ENCODE measurements around the gene DBT. TPM values are rescaled to one million over a fixed set of nuclear protein-coding genes. Genes with fewer than 3 reads are reported as not detected.

Gene DBT
- total RNA-seq, 2 experiments from 2014 or later, result 3.3 to 11.4 TPM

DNA sequence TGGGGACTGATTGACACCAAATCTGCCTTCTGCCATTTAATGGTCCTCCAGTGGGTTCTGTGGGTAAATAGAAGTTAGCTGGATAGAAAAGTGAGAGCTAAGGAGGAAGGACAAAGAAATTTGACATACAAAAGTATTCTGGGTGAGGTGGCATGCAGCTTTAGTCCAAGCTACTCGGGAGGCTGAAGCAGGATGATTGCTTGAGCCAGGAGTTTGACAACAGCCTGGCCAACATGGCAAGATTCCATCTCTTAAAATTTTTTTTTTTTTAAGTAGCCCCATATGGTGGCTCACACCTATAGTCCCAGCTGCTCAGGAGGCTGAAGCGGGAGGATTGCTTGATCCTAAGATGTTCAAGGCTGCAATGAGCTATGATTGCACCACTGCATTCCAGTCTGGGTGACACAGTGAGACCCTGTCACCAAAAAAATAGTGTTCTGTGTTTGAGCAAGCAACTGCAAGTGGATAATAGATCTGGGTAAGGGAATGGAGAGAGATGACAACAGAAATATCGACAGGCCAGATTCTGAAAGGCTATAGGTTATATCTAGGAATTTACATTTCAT, 29.8 kb upstream of the DBT start:
- Histone ChIP-seq H3K36me3 (ENCODE audit: insufficient read depth, low read length) (peaks cover 95% of the 10 kb centered on the region), H2AFZ (ENCODE audit: low read length) (no peak overlapping the region), H3K4me1 (ENCODE audit: insufficient read depth, low read length, poor library complexity, severe bottlenecking) (no peaks in the 10 kb centered on the region), H4K20me1 (ENCODE audit: insufficient read depth, low read length) (no peaks in the 10 kb centered on the region), H3K79me2 (ENCODE audit: insufficient read depth, low read depth, low read length) (no peaks in the 10 kb centered on the region), H3K9me3 (ENCODE audit: low read length) (no peaks in the 10 kb centered on the region), H3K27ac (ENCODE audit: low read depth, low read length, poor library complexity, severe bottlenecking) (no peak overlapping the region), H3K4me3 (ENCODE audit: low read depth, low read length, poor library complexity, severe bottlenecking) (no peak overlapping the region), H3K9me2 (ENCODE audit: insufficient read depth, low read length) (no peaks in the 10 kb centered on the region), H3K4me2 (ENCODE audit: low read length) (no peak overlapping the region)
- intact Hi-C loops (cut with micrococcal nuclease; ENCODE audit: unreplicated experiment), result no loop called here
- POLR2A ChIA-PET, result interaction anchor here (0.6 to 0.9 kb wide), 2 partner anchors 13 to 299 kb away, joined by 3 to 4 read pairs; partner anchors contain the start of gene RTCA
- TF ChIP-seq EZH2phosphoT487 (IDR thresholded peaks at IDR 0.05; ENCODE audit: borderline replicate concordance, low read depth, low read length), result no peak
- TF ChIP-seq, protein P1, sequence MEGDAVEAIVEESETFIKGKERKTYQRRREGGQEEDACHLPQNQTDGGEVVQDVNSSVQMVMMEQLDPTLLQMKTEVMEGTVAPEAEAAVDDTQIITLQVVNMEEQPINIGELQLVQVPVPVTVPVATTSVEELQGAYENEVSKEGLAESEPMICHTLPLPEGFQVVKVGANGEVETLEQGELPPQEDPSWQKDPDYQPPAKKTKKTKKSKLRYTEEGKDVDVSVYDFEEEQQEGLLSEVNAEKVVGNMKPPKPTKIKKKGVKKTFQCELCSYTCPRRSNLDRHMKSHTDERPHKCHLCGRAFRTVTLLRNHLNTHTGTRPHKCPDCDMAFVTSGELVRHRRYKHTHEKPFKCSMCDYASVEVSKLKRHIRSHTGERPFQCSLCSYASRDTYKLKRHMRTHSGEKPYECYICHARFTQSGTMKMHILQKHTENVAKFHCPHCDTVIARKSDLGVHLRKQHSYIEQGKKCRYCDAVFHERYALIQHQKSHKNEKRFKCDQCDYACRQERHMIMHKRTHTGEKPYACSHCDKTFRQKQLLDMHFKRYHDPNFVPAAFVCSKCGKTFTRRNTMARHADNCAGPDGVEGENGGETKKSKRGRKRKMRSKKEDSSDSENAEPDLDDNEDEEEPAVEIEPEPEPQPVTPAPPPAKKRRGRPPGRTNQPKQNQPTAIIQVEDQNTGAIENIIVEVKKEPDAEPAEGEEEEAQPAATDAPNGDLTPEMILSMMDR (conservative IDR thresholded peaks at IDR 0.05; ENCODE audit: low read length), result no peak
- BruUV-seq (replicated peaks), result no TSS peak
- CTCF ChIA-PET (ENCODE audit: unreplicated experiment), result no interaction called here
- DNase-seq (ENCODE audit: low spot score), result no peak

DNA sequence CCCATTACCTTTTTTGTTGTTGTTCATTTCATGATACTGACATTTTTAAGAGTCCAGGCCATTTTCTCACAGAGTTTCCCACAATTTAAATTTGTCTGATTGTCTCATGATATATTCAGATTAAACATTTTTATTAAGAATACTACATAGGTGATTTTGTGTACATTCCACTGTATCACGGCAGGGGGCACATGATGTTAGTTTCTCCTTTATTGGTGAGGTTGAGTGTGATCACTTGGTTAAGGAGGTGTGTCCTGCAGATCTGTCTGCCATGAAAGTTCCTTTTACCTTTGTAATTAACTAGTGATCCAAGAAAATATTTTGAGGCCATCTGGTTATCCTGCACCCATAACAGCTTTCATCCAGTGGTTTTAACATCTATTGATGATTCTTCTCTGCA, 28.2 kb upstream of the DBT start:
- no peaks in the 10 kb centered on the region for H3K4me1 ChIP-seq (ENCODE audit: insufficient read depth, low read length, poor library complexity, severe bottlenecking)
- intact Hi-C loops (cut with micrococcal nuclease; ENCODE audit: unreplicated experiment), result no loop called here
- H3K27ac ChIP-seq (ENCODE audit: low read depth, low read length, poor library complexity, severe bottlenecking), result no peak overlapping the region
- no peaks in the 10 kb centered on the region for H3K79me2 ChIP-seq (ENCODE audit: insufficient read depth, low read depth, low read length)
- DNase-seq (ENCODE audit: low spot score), result peak; percentile 12
- H3K9me2 ChIP-seq (ENCODE audit: insufficient read depth, low read length), result no peaks in the 10 kb centered on the region
- peaks cover 98% of the 10 kb centered on the region for H3K36me3 ChIP-seq (ENCODE audit: insufficient read depth, low read length)
- H3K4me3 ChIP-seq (ENCODE audit: low read depth, low read length, poor library complexity, severe bottlenecking), result no peak overlapping the region
- no peak for TF ChIP-seq EZH2phosphoT487 (IDR thresholded peaks at IDR 0.05; ENCODE audit: borderline replicate concordance, low read depth, low read length)
- TF ChIP-seq, protein P1 (conservative IDR thresholded peaks at IDR 0.05; ENCODE audit: low read length), result peak; percentile 43
- BruUV-seq (replicated peaks), result TSS peak; percentile 4
- ChIA-PET POLR2A (no interaction called here), CTCF (ENCODE audit: unreplicated experiment) (no interaction called here)
- H3K9me3 ChIP-seq (ENCODE audit: low read length), result no peaks in the 10 kb centered on the region
- no peaks in the 10 kb centered on the region for H4K20me1 ChIP-seq (ENCODE audit: insufficient read depth, low read length)
- no peak overlapping the region for H2AFZ ChIP-seq (ENCODE audit: low read length)
- H3K4me2 ChIP-seq (ENCODE audit: low read length), result no peak overlapping the region

DNA sequence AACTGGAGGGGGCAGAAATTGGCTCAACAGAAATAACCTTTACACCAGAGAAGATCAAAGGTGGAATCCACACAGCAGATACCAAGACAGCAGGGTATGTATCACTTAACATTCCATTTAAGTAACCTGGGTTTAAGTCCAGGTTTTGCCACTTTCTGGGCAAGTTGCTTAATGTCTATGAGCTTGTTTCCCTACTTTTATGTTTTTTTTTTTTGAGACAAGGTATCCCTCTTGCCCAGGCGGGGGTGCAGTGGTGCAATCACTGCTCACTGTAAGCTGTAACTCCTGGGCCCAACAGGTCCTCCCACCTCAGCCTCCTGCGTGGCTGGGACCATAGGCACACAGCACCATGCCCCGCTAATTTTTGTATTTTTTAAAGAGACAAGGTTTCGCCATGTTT, 18.6 kb upstream of the DBT start:
- peaks cover 74% of the 10 kb centered on the region for H3K36me3 ChIP-seq (ENCODE audit: insufficient read depth, low read length)
- H3K9me2 ChIP-seq (ENCODE audit: insufficient read depth, low read length), result no peaks in the 10 kb centered on the region
- H3K9me3 ChIP-seq (ENCODE audit: low read length), result peaks cover 7% of the 10 kb centered on the region; the same call in 1 of the 2 replicates
- peaks cover 19% of the 10 kb centered on the region for H3K4me1 ChIP-seq (ENCODE audit: insufficient read depth, low read length, poor library complexity, severe bottlenecking)
- DNase-seq (ENCODE audit: low spot score), result no peak
- no peak overlapping the region for H3K27ac ChIP-seq (ENCODE audit: low read depth, low read length, poor library complexity, severe bottlenecking)
- no peak overlapping the region for H3K4me3 ChIP-seq (ENCODE audit: low read depth, low read length, poor library complexity, severe bottlenecking)
- peaks cover 43% of the 10 kb centered on the region for H3K79me2 ChIP-seq (ENCODE audit: insufficient read depth, low read depth, low read length)
- peak overlapping the region; percentile 86; the same call in 1 of the 2 replicates for H3K4me2 ChIP-seq (ENCODE audit: low read length)
- ChIA-PET POLR2A (interaction anchor here (0.6 to 3.7 kb wide), 7 partner anchors 14 to 229 kb away, joined by 3 to 47 read pairs (median 4); partner anchors contain the start of gene DBT), CTCF (ENCODE audit: unreplicated experiment) (no interaction called here)
- no peaks in the 10 kb centered on the region for H4K20me1 ChIP-seq (ENCODE audit: insufficient read depth, low read length)
- H2AFZ ChIP-seq (ENCODE audit: low read length), result no peak overlapping the region
- intact Hi-C loops (cut with micrococcal nuclease; ENCODE audit: unreplicated experiment), result loop anchor here (5.0 to 10.0 kb wide), 2 partner anchors 136 to 627 kb away; partner anchors contain the start of genes EXTL2, SASS6, SLC30A7 and TRMT13
- no peak for TF ChIP-seq EZH2phosphoT487 (IDR thresholded peaks at IDR 0.05; ENCODE audit: borderline replicate concordance, low read depth, low read length)
- TF ChIP-seq, protein P1 (conservative IDR thresholded peaks at IDR 0.05; ENCODE audit: low read length), result no peak
- BruUV-seq (replicated peaks), result no TSS peak

All from OCI-LY7 (cell line).